22Rv1 (cell line): ENCODE results near the gene DNAAF8.

Experiments used
- H3K27ac ChIP-seq: fragments of 450-650 bp; 2 replicates; pipeline ENCODE4 v1.5.1; 2017
- CTCF ChIP-seq: fragments of 450-650 bp; IDR thresholded peaks from 2 replicates; pipeline ENCODE4 v1.5.1; 2017; ENCODE audit warnings: mild to moderate bottlenecking
- ZFX ChIP-seq: fragments of 450-650 bp; IDR thresholded peaks from 2 replicates; pipeline ENCODE4 v1.6.1; 2017; ENCODE audit warnings: antibody characterized with exemption, borderline replicate concordance

The DNAAF8 gene

GRCh38 chr16:4701791-4702465 lies 32.4 kb upstream of the DNAAF8 start:
- TF ChIP-seq ZFX (no peak), CTCF (no peak)
- H3K27ac ChIP-seq = no peak overlapping the region

GRCh38 chr16:4702466-4702808 lies 31.9 kb upstream of the DNAAF8 start:
- no peak for TF ChIP-seq ZFX
- TF ChIP-seq CTCF = no peak
- no peak overlapping the region for H3K27ac ChIP-seq

- TF ChIP-seq ZFX (no peak), CTCF (no peak)
- no peak overlapping the region for H3K27ac ChIP-seq
These were observed 30.4 kb upstream of the DNAAF8 start for GRCh38 chr16:4703906-4704305.

GRCh38 chr16:4704491-4704890 lies 29.8 kb upstream of the DNAAF8 start:
- H3K27ac ChIP-seq = no peak overlapping the region
- TF ChIP-seq ZFX (no peak), CTCF (no peak)

- no peak overlapping the region for H3K27ac ChIP-seq
- no peak for TF ChIP-seq ZFX
- no peak for TF ChIP-seq CTCF
These were observed 29.4 kb upstream of the DNAAF8 start for GRCh38 chr16:4704913-4705312.

- TF ChIP-seq CTCF (no peak), ZFX (no peak)
- no peak overlapping the region for H3K27ac ChIP-seq
These were observed 27.5 kb upstream of the DNAAF8 start for GRCh38 chr16:4706871-4707270.

GRCh38 chr16:4709481-4709880 lies 24.9 kb upstream of the DNAAF8 start:
- TF ChIP-seq ZFX (no peak), CTCF (no peak)
- no peak overlapping the region for H3K27ac ChIP-seq
